ENCODE data around the gene BRPF1. TPM values are rescaled to one million over a fixed set of nuclear protein-coding genes. Genes with fewer than 3 reads are reported as not detected.

BRPF1 gene
- total and polyA plus RNA-seq, 10 of the 15 experiments (the other 5 are each of a cell fraction or from before 2014, with no cell fraction given) = 1.2 to 25.3 (median 13.6) TPM

DNA sequence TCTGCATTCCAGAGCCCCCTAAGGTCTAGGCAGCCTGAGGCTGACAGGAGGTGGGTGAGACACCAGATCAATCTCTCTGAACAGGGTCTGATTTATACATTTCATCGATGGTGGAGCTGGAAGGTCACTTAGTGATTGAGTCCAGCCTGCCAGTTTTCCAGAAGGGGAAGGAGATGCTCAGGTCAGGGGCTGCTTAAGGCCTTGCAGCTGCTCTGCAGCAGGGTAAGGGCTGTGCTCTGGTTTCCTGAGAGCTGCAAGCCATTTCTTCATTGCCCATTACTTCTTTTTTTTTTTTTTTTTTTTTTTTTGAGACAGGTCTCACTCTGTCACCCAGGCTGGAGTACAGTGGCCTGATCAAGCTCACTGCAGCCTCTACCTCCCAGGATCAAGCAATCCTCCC, 50.0 kb downstream of the BRPF1 start:
- ChIA-PET RAD21 (ENCODE audit: unreplicated experiment) (interaction anchor here (1.3 to 3.0 kb wide), 6 partner anchors 12 to 693 kb away, joined by 3 to 11 read pairs (median 4); partner anchors contain the start of genes ARPC4 and OGG1), SMC1A (ENCODE audit: uncharacterized antibody, unreplicated experiment) (interaction anchor here (0.7 to 1.9 kb wide), 8 partner anchors 9 to 276 kb away, joined by 3 to 8 read pairs (median 3); no protein-coding TSS in a partner anchor), CTCF (interaction anchor here (0.6 to 4.0 kb wide), 8 partner anchors 9 to 428 kb away, joined by 3 to 15 read pairs (median 3); partner anchors contain the start of genes ARPC4, CRELD1 and OGG1), POLR2A (interaction anchor here (0.5 to 1.8 kb wide), 7 partner anchors 9 to 299 kb away, joined by 3 to 9 read pairs (median 4); partner anchors contain the start of genes ARPC4 and TADA3)
- Histone ChIP-seq H3K27me3 (replicated peaks in 1 of 2; ENCODE audit: control insufficient read depth in 2 of 2, insufficient read depth in 2 of 2, low read length in 1 of 2) (no peaks in the 10 kb centered on the region), H3K9ac (ENCODE audit: control insufficient read depth, insufficient read depth, low read length) (no peak overlapping the region), H3K4me2 (ENCODE audit: control insufficient read depth, insufficient read depth) (no peak overlapping the region), H3K4me1 (ENCODE audit: control insufficient read depth, insufficient read depth, low read length) (peaks cover 31% of the 10 kb centered on the region), H2AFZ (ENCODE audit: control insufficient read depth, low read depth, low read length) (no peak overlapping the region), H3K27ac (ENCODE audit: control insufficient read depth, insufficient read depth) (no peak overlapping the region), H3K36me3 (ENCODE audit: control insufficient read depth in 2 of 2, insufficient read depth in 2 of 2, low read length in 1 of 2) (peaks cover 2 to 7% of the 10 kb centered on the region in 2 experiments; a peak in 2 of 4 replicates), H3K4me3 (no peak overlapping the region), H4K20me1 (ENCODE audit: control insufficient read depth, insufficient read depth) (no peaks in the 10 kb centered on the region), H3K79me2 (ENCODE audit: control insufficient read depth, insufficient read depth, low read length) (no peaks in the 10 kb centered on the region), H3K9me3 (replicated peaks; ENCODE audit: control insufficient read depth, insufficient read depth, low read length) (no peaks in the 10 kb centered on the region)
- DNase-seq (ENCODE audit: low read depth, low spot score) (no peak), ATAC-seq (no peak), FAIRE-seq (no peak)
- TF ChIP-seq NFYB (IDR thresholded peaks at IDR 0.05; ENCODE audit: insufficient read depth, low read depth, low read length) = no peak
- no peak for TF ChIP-seq TAF1 (IDR thresholded peaks at IDR 0.05; ENCODE audit: borderline replicate concordance, low read depth, low read length)
- no peak for TF ChIP-seq CHD2 (IDR thresholded peaks at IDR 0.05; ENCODE audit: borderline replicate concordance, low read depth, low read length)
- TF ChIP-seq EP300 (IDR thresholded peaks at IDR 0.05; ENCODE audit: borderline replicate concordance in 1 of 2, control insufficient read depth in 1 of 2, low read depth in 2 of 2, low read length in 2 of 2) = no peak
- TF ChIP-seq ZNF622 (IDR thresholded peaks at IDR 0.05) = no peak
- TF ChIP-seq ZBTB11 (CRISPR knock-in tag; IDR thresholded peaks at IDR 0.05) = no peak
- TF ChIP-seq, protein P1, sequence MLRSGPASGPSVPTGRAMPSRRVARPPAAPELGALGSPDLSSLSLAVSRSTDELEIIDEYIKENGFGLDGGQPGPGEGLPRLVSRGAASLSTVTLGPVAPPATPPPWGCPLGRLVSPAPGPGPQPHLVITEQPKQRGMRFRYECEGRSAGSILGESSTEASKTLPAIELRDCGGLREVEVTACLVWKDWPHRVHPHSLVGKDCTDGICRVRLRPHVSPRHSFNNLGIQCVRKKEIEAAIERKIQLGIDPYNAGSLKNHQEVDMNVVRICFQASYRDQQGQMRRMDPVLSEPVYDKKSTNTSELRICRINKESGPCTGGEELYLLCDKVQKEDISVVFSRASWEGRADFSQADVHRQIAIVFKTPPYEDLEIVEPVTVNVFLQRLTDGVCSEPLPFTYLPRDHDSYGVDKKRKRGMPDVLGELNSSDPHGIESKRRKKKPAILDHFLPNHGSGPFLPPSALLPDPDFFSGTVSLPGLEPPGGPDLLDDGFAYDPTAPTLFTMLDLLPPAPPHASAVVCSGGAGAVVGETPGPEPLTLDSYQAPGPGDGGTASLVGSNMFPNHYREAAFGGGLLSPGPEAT (IDR thresholded peaks at IDR 0.05; ENCODE audit: low read depth) = no peak
- no peak for TF ChIP-seq ETV6 (conservative IDR thresholded peaks at IDR 0.05 in 1 of 2, IDR thresholded peaks at IDR 0.05 in 1 of 2; ENCODE audit: borderline replicate concordance in 1 of 2, low read depth in 1 of 2)
- no peak for TF ChIP-seq ZNF274 (IDR thresholded peaks at IDR 0.05; ENCODE audit: insufficient read depth, insufficient read length)
- no peak for TF ChIP-seq YY1 (IDR thresholded peaks at IDR 0.05; ENCODE audit: low read depth, low read length)
- no peak for TF ChIP-seq HDGF (IDR thresholded peaks at IDR 0.05)
- in situ Hi-C loops (cut with MboI) = no loop called here
- BruUV-seq (replicated peaks) = no TSS peak
- intact Hi-C loops (cut with micrococcal nuclease; ENCODE audit: unreplicated experiment) = no loop called here
- 91% methylated on average over 1 of the region's 1 CpG for WGBS (ENCODE audit: insufficient coverage, insufficient replicate concordance, low lambda C conversion rate, missing lambda C conversion rate)

Data from GM12878 (cell line).